IPS DF 4.7 (cell line): ENCODE measurements around the gene ST3GAL3.
"Not testable (repeated sequence)": the region's sequence is repeated elsewhere in the genome, so short reads cannot be mapped to it uniquely, and the experiment has no call there.

Experiments used
- DNase-seq: peaks from one replicate; pipeline ENCODE4 v3.0.0-alpha.2; 2013; ENCODE audit warnings: low spot score; ENCODE audit errors: extremely low read depth

Gene ST3GAL3

GRCh38 chr1:43703836-43704235 is 3.5 kb upstream of the ST3GAL3 start:
- no peak for DNase-seq

- DNase-seq: no peak
Measured at GRCh38 chr1:43704838-43705237, 2.5 kb upstream of the ST3GAL3 start.

GRCh38 chr1:43705334-43705733 is 2.0 kb upstream of the ST3GAL3 start:
- no peak for DNase-seq

- no peak for DNase-seq
Measured at GRCh38 chr1:43705982-43706597, 1.2 kb upstream of the ST3GAL3 start.

GRCh38 chr1:43706598-43707189 is 642 bp upstream of the ST3GAL3 start:
- no peak for DNase-seq

GRCh38 chr1:43708002-43708410 is 670 bp downstream of the ST3GAL3 start:
- no peak for DNase-seq

- no peak for DNase-seq
Measured at GRCh38 chr1:43711049-43711448, 3.7 kb downstream of the ST3GAL3 start.

- no peak for DNase-seq
Measured at GRCh38 chr1:43711524-43712386, 4.4 kb downstream of the ST3GAL3 start.

- no peak for DNase-seq
Measured at GRCh38 chr1:43716559-43717281, 9.4 kb downstream of the ST3GAL3 start.

- DNase-seq: no peak
Measured at GRCh38 chr1:43719063-43719462, 11.7 kb downstream of the ST3GAL3 start.

- not testable (repeated sequence) for DNase-seq
Measured at GRCh38 chr1:43719670-43720419, 12.5 kb downstream of the ST3GAL3 start.

GRCh38 chr1:43722810-43723209 is 15.5 kb downstream of the ST3GAL3 start:
- DNase-seq: no peak

- no peak for DNase-seq
Measured at GRCh38 chr1:43729816-43730463, 22.6 kb downstream of the ST3GAL3 start.

- no peak for DNase-seq
Measured at GRCh38 chr1:43731867-43732531, 24.7 kb downstream of the ST3GAL3 start.

GRCh38 chr1:43736819-43737218 is 29.5 kb downstream of the ST3GAL3 start:
- no peak for DNase-seq

GRCh38 chr1:43742026-43742425 is 34.7 kb downstream of the ST3GAL3 start:
- DNase-seq: no peak

- DNase-seq: no peak
Measured at GRCh38 chr1:43743206-43743605, 35.9 kb downstream of the ST3GAL3 start.

GRCh38 chr1:43747736-43748135 is 40.4 kb downstream of the ST3GAL3 start:
- no peak for DNase-seq

- no peak for DNase-seq
Measured at GRCh38 chr1:43750083-43750482, 42.7 kb downstream of the ST3GAL3 start.

- DNase-seq: no peak
Measured at GRCh38 chr1:43753422-43753821, 46.1 kb downstream of the ST3GAL3 start.
